GM12891 (cell line): Measurements from ENCODE around the gene ORMDL2.

ENCODE experiments used
- POLR2A ChIP-seq: IDR thresholded peaks from 2 replicates; pipeline ENCODE4 v1.6.1; 2011; ENCODE audit warnings: low read depth, low read length, control low read depth
- POLR2AphosphoS5 ChIP-seq: IDR thresholded peaks from 2 replicates; pipeline ENCODE4 v1.6.1; 2011; ENCODE audit warnings: low read depth, low read length, control low read depth
- POU2F2 ChIP-seq: IDR thresholded peaks from 2 replicates; pipeline ENCODE4 v1.6.1; 2011; ENCODE audit warnings: low read depth, mild to moderate bottlenecking, control low read depth, low read length, moderate library complexity
- TAF1 ChIP-seq: IDR thresholded peaks from 2 replicates; pipeline ENCODE4 v1.6.1; 2011; ENCODE audit warnings: low read depth, low read length, control low read depth

DNA sequence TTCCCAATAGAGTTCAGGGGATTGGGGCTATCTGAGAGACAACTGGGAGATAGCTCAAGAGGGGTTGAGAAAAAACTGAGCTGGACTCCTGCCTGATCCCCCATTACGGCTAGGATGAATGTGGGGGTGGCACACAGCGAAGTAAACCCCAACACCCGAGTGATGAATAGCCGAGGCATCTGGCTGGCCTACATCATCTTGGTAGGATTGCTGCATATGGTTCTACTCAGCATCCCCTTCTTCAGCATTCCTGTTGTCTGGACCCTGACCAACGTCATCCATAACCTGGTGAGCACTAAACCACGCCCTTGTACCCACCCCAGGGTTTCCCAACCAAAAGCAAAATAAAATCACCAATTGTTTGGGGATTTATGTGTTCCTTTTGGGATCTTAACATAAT, 1.0 kb downstream of the ORMDL2 start:
- no peak for TF ChIP-seq POLR2A
- no peak for TF ChIP-seq TAF1
- no peak for TF ChIP-seq POLR2AphosphoS5
- no peak for TF ChIP-seq POU2F2
